Left renal pelvis (tissue), 4 donors: ENCODE results near the gene FPR2. TPM values are rescaled to one million over a fixed set of nuclear protein-coding genes. Genes with fewer than 3 reads are reported as not detected.
"Not testable (repeated sequence)": the region's sequence is repeated elsewhere in the genome, so short reads cannot be mapped to it uniquely, and the experiment has no call there.

ENCODE experiments used
- DNase-seq, 4 donors: peaks; one replicate each; pipeline ENCODE4 v3.0.0-alpha.2; 2013; ENCODE audit warnings: low read depth in 4 of 4, low spot score in 3 of 4
- polyA plus RNA-seq, 4 donors: library from polyadenylated mRNA; unstranded; fragments of 120-200 nt; gene quantifications; one replicate each; pipeline ENCODE4 v1.2.1, GENCODE V29; 2013; ENCODE audit not compliant: insufficient read length in 4 of 4

Gene FPR2
- polyA plus RNA-seq, 4 donors, result 0.11 to 0.68 (median 0.34) TPM

GRCh38 chr19:51739466-51740213 lies 21.3 kb upstream of the FPR2 start:
- no peak for DNase-seq

- DNase-seq, result no peak
These were observed 20.6 kb upstream of the FPR2 start for GRCh38 chr19:51740356-51740755.

- no peak for DNase-seq
These were observed 18.2 kb upstream of the FPR2 start for GRCh38 chr19:51742789-51743188.

GRCh38 chr19:51743405-51743804 lies 17.6 kb upstream of the FPR2 start:
- DNase-seq, result no peak

GRCh38 chr19:51746731-51747130 lies 14.2 kb upstream of the FPR2 start:
- DNase-seq, result no peak

- no peak for DNase-seq
These were observed 11.0 kb upstream of the FPR2 start for GRCh38 chr19:51749979-51750378.

- DNase-seq, result no peak
These were observed 10.4 kb upstream of the FPR2 start for GRCh38 chr19:51750400-51751094.

GRCh38 chr19:51751655-51752054 lies 9.3 kb upstream of the FPR2 start, which contains the start of gene FPR1:
TSS of gene FPR1 (minus strand) at chr19:51751878. CDS start at chr19:51746994, 4,884 bp downstream.
- no peak for DNase-seq

GRCh38 chr19:51754109-51754508 lies 6.9 kb upstream of the FPR2 start:
- no peak for DNase-seq

GRCh38 chr19:51754770-51755169 lies 6.2 kb upstream of the FPR2 start:
- no peak for DNase-seq

GRCh38 chr19:51755571-51755970 lies 5.4 kb upstream of the FPR2 start:
- DNase-seq, result no peak

- no peak for DNase-seq
These were observed 716 bp downstream of the FPR2 start for GRCh38 chr19:51761696-51762095.

GRCh38 chr19:51765086-51765485 lies 4.1 kb downstream of the FPR2 start:
- DNase-seq, result no peak

- DNase-seq, result no peak
These were observed 5.5 kb downstream of the FPR2 start for GRCh38 chr19:51766461-51766860.

GRCh38 chr19:51771376-51772130 lies 10.6 kb downstream of the FPR2 start:
- DNase-seq, result no peak

- no peak for DNase-seq
These were observed 12.0 kb downstream of the FPR2 start for GRCh38 chr19:51772977-51773376.

- not testable (repeated sequence) for DNase-seq
These were observed 15.6 kb downstream of the FPR2 start for GRCh38 chr19:51776561-51776960.

- DNase-seq, result peak; percentile 61 to 72 (median 64)
These were observed 16.8 kb downstream of the FPR2 start for GRCh38 chr19:51777570-51778462.

GRCh38 chr19:51779181-51779580 lies 18.2 kb downstream of the FPR2 start:
- DNase-seq, result no peak

GRCh38 chr19:51779703-51780102 lies 18.7 kb downstream of the FPR2 start:
- no peak for DNase-seq
